HuH-7 (cell line): Measurements from ENCODE around the gene SLC31A1.
"Not testable (repeated sequence)": the region's sequence is repeated elsewhere in the genome, so short reads cannot be mapped to it uniquely, and the experiment has no call there.

Experiments used
- DNase-seq: peaks from one replicate; pipeline ENCODE4 v3.0.0; 2011; ENCODE audit warnings: low spot score

SLC31A1 gene

DNA sequence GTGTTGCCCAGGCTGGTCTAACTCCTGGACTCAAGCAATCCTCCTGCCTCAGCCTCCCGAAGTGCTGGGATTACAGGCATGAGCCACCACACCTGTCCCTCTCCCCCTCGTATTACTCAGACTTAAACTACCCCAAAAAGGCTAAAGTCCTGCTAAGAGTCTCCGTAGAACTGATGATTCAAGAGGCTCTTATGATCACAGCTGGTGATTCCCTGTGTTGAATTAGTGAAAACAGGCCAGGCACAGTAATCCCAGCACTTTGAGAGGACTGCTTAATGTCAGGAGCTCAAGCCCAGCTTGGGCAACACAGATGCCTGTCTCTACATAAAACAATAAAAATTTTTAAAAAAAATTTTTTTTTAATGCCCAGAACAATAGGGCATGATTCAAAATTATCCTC lies 44.8 kb downstream of the SLC31A1 start:
- no peak for DNase-seq

DNA sequence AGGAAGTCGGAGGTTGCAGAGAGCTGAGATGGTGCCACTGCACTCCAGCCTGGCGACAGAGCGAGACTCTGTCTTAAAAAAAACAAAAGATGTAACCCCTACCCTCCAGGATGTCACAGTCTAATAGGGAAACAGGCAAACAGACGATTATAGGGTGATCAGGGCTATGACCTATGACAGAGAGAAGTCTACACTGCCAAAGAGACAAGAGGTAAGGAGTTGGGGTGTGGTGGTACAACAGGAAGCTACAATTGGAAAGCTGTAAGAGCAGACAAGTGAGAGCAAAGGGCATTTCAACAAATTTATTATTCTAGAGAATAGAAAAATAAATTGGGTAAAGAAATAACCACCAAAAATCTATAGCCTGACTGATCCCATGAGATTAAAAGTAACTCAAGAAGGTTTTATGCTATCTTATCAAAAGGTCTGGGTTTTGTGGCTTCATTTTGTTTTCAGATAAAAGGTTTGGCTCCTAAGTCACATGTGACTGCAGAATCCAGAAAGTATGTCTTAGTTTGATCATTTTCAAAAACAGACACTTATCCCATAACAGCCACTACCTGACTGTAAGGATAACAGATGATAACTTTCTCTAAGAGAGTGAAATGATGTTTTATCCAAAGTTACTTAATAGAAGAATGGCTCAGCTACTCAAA lies 46.7 kb downstream of the SLC31A1 start:
- no peak for DNase-seq

DNA sequence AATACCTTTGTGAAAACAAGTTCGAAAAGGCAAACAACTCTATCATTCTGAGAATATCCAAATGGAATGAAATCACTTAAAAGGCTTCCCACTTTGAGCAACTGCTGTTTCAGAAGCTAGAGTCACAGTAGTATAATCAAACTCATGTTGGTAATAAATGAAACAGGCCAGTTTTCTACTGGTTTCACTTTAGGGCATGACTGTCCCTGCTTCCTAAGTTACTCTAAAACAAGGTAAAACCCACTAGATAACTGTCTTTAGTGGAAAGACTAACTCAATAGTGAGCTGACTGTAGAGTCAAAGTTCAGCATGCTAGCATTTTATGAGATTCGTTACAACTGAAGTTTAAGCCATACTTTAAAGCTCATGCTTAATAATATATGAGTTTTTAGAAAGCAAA lies 48.0 kb downstream of the SLC31A1 start:
- no peak for DNase-seq

DNA sequence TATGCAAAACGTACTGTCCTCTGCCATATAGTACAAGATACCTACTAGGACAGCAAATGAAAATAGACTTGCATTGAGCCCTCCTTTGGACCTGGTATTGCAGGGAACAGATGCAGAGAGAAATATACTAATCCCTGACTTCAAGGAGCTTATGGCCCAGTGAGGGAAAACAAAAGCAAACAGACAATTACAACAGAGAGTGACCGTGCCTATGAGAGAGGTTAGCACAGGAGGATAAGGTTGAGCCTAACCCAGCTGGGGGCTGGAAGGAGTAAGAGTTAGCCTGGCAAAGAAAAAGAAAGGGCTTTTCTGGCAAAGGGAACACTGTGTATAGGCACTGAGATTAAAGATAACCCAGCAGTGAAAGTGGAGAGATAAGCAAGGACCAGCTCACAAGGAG lies 48.5 kb downstream of the SLC31A1 start:
- no peak for DNase-seq

DNA sequence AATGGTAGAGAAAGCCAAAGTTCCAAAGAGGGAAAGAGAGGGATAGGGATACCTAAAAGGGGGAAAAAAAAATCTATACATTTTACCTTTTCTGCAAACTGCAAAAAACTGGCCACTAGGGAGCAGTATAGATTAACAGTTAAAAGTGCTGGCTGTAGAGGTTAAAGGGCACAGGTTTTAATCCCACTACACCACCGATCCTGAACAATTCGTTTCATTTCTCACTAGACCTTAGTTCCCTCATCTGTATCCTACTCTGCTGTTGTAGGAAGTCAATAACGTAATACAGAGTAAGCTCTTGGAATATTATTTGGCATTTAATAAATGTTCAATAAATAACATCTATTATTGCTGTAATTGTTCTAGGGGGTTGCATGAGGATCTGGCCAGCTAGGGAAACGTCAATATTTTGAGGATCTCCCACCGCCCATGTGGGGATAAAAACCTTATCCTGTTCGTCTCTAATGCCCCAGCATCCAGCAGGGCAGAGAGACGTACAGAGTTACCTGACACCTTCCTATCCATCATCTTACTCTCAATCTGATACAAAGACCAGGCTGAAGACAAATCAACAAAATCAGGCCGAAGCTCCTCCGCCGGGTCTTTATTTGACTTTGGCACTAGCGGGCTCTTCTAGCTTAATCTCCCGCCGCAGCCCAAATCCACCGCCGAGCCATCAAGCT lies 53.3 kb downstream of the SLC31A1 start:
- DNase-seq: peak; percentile 46

DNA sequence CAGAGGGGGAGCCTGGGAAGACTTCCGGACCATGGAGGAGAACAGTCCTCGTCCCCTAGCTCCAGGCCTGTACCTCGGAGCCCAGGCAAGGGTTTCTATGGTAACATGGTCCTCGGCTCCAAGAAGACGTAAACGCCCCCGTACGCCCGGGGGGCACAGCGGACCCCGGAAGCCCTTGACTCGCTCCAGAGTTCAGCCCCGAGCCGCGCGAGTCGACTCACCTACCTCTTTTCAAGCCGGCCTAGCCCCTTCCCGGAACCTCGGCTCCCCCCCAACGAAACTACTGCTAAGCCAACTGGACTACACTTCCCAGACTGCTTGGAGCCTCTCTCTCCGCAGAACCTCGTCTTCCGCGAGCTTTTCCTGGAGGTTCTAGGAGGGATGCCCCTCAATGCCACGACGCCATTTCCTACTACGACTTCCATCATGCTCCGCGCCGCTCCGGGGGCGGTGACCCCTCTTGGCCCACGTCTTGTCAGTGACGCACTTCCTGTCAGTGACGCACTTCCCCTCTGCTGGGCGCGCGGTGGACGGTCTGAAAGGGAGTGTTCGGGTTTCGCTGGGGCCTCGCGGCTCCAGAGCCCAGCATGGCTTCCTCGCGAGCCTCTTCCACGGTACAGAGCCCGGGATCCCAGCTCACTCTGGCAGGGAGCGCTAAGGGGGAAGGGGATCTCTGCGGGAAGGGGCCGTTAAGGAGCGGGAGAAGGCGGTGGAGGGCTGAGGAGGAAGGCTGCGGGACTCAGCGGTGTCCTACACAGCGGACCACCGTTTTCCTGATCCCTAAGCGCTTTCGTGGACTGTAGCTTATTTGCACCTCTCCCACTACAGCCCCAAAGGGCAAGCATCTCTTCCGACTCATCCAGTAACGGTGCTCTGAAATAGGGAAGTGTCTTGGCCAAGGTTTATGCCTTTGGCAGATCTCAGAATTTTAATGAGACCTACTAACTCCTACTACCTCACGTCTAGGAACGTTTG lies 54.1 kb downstream of the SLC31A1 start, which contains the start of the genes CDC26 and PRPF4:
Gene CDC26, minus strand, starts transcription at position 416 of the 975 bp plus-strand sequence. CDS start 3,065 bp downstream, outside the sequence.
Gene PRPF4, plus strand, starts transcription at position 502 of the 975 bp plus-strand sequence. Its CDS starts 86 bp downstream, at position 588.
- peak; percentile 86 for DNase-seq

DNA sequence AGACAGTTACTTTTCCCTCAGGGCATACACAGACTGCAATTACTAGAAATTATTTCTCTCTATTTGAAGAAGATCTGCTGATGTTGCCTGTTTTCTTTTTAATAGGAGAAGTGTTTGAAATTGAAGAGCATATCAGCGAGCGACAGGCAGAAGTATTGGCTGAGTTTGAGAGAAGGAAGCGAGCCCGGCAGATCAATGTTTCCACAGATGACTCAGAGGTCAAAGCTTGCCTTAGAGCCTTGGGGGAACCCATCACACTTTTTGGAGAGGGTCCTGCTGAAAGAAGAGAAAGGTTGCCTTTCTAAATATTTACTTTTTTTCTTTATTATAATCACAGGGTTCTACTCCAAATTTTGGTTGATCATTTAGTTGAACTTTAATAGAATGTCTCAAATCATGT lies 57.5 kb downstream of the SLC31A1 start:
- DNase-seq: no peak

DNA sequence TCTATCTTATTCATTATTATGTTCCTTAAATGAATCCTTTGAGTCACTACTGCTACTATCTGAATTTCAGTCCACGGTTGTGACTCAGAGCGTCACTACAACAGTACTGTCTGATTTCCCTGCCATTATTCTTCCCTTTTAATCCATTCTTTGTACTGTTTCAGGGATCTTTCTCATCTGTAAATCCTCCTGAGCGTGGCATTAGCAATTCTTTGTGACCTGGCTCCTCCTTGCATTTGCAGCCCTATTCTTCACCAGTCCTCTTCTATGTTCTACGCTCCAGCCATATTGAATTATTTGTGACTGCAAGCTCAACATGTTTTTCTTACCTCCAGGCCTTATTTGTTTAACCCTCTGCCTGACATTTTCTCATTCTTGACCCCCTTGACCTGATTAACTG lies 60.0 kb downstream of the SLC31A1 start:
- DNase-seq: no peak

DNA sequence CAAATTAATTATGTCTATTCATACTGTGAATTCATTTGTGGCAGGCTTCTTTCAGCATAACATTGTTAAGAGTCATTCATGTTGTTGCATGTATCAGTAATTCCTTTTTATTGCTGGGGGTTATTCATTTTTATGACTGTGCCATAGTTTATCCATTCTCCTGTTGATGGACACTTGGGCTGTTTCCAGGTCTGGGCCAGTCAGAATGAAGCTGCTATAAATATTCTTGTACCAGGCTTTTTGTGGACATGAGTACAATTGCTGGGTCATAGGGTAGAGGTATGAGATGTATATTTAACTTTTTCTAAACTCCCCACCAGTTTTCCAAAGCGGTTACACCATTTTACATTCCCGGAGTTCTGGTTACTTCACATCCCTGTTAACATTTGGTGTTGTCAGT lies 67.7 kb downstream of the SLC31A1 start:
- no peak for DNase-seq

DNA sequence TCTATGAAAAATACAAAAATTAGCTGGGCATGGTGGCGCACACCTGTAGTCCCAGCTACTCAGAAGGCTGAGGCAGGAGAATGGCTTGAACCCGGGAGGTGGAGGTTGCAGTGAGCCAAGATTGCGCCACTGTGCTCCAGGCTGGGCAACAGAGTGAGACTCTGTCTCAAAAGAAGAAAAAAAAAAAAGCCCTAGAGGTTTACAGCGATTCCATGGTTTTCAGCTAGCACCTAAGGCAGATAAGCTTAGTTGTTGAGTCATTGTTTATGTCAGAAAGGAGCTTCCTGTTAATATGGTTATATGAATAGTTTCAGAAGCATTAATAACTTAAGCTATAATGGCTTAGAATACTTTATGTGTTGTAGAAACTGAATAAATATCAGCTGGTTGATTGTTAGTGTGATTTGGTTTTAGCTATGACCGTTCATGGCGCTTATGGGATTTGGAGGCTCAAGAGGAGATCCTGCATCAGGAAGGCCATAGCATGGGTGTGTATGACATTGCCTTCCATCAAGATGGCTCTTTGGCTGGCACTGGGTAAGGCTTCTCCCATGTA lies 68.8 kb downstream of the SLC31A1 start:
- DNase-seq: no peak

DNA sequence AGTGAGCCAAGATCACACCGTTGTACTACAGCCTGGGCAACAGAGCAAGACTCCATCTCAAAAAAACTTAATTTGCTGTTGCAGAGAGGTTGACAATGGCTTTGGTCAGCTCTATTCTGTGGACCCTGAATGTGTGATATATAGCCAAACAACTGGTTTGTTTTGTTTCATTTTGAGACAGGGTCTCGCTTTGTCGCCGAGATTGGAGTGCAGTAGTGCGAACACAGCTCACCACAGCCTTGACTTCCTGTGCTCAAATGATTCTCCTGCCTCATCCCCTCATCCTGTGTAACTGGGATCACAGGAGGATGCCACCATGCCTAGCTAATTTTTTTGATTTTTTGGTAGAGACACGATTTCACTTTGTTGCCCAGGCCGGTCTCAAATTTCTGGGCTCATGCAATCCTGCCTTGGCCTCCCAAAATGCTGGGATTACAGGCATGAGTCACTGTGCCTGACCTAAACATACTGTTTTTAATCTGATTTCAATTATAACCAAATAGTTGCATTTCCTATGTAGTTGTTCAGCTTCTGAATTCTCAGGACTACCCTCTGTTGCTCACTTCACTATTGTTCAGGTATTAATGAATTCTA lies 72.0 kb downstream of the SLC31A1 start:
- DNase-seq: no peak

DNA sequence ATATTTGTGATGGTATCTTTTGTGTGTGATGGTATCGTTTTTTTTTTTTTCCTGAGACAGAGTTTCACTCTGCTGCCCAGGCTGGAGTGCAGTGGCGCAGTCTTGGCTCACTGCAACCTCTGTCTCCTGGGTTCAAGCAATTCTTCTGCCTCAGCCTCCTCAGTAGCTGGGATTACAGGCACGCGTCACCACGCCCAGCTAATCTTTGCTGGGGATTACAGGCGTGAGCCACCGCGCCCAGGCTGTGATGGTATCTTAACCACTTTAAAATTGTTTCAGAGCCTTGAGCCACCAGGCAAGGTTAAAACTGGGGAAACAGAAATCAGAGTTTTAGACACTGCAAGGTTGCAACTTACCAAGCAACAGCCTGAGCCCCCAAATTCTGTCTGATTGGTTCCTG lies 74.9 kb downstream of the SLC31A1 start:
- not testable (repeated sequence) for DNase-seq

DNA sequence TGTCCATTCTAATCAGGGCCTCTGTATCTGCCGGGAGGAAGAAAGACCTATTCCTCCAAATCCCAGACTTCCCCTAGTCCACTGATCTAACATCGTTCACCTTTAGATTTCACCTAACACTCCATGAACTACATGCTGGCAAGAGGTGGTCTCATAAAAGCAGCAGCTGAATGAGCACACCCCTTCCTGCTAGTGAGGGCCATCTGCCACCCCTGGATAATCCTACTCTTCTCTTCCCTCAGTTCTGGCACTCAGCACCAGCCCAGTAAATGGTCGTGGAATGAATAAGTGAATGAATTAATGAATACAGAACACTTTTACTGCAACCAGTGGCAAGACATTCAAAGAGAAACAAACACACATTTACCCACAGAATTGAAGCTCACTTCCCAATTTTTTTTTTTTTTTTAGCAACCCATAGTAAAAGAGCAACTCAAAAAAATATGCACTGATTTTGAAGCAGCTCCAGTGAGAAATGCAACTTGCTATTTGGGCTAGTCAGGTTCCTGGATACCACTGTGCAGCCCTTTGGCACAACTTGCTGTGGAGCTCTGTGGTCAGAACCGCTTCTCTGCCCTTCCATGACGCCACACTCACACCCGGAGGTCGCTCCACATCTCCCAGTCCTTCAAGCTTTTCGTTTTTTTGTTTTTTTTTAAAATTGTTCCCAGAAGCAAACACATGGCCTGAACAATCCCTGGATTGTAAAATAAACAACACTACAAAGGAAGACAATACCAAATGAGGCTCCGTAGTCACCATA lies 75.6 kb downstream of the SLC31A1 start:
- DNase-seq: no peak

DNA sequence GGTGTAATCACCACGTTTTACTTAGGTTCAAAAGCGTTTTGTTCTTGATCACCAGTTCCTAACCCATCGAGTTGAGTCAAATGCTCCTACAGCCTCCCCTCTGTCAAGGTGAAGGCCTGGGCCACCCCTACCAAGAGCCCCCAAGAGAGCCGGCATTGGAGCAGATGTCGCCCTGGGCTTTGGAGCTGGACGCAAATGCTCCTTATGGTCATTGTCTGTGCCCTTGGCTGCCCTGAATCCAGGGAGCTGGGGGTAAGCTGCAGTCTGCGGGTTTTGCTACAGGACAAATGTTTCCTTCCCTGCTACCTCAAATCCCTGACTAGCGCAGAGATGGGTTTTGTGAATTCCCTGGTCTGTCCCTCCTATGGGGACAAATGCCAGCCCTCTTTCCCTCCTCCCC lies 77.0 kb downstream of the SLC31A1 start:
- no peak for DNase-seq

DNA sequence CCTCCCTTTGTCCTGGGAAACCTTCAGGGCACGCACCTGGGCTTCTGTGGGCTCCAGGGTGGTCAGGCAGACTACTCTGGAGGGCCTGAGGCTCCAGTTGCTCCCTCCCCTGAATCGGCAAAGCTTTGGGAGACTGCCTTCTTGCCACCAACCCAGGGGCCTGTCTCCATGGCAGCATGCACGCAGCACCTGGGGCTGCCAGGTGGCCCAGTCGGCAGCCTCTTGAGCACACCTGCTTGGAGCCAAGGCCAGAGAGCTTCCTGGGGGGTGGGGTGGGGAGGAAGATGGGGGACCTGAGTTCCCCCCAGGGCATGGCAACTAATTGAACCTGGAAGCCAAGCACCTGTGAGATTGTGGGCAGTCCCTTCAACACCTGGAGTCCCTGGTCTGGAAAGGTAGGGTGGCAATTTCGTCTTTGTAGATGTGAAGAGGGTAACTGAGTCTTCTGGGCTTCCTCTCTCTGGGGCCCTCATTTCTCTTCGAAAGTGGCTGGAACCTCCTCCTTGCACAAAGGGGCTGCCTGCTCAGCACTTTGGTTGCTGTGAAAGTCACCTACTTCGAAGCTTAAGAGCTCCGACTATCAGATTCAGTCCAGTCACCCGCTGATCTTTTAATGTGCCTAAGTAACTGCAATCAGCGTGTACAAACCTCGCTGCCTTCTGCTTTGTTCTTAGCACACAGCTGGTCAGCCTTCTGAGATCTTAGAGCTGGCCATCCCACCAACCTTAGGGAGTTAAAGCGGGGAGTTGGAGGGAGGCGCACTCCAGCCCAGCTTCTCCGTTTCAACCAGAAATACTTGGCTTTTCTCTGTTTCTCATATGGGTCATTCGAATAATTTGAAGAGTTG lies 77.8 kb downstream of the SLC31A1 start:
- DNase-seq: no peak

DNA sequence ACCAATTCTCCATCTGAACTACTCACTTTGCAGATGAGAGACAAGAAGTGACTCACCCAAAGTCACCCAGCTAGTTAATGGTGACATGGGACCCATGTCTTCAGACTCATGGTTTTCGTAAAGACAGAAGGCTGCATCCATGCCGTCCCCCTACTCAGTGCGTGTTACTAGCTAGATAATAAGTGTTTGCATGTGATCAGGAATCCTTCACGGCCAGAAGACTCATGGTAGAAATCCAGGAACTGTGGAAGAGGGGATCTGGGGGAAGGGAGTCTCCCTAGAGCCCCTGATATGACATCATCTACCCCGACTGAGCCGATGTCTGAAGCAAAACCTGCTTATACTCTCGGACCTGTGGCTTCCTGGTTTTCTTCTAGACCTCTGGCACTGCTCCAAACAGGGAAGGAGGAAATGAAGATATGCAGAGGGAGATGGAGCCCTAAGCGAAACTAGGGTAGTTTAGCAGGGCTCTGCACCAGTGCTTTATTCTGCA lies 78.5 kb downstream of the SLC31A1 start:
- DNase-seq: no peak

DNA sequence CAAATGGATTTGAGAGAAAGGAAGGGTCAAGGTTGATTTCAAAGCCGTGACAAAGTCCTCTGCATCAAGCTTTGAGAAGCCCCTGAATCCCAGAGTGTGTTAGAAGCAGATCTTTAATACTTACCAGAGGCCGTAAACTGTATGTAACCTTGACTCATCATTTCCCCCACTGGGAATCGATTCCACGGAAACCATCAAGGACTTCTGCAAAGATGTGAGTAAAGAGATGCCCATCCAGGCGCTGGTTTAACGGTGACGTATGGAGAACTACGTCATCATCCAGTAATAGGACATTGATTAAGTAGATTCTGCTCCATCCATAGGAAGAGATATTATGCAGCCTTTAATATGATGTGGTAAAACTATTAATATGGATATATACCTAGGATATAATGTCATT lies 80.2 kb downstream of the SLC31A1 start:
- no peak for DNase-seq

DNA sequence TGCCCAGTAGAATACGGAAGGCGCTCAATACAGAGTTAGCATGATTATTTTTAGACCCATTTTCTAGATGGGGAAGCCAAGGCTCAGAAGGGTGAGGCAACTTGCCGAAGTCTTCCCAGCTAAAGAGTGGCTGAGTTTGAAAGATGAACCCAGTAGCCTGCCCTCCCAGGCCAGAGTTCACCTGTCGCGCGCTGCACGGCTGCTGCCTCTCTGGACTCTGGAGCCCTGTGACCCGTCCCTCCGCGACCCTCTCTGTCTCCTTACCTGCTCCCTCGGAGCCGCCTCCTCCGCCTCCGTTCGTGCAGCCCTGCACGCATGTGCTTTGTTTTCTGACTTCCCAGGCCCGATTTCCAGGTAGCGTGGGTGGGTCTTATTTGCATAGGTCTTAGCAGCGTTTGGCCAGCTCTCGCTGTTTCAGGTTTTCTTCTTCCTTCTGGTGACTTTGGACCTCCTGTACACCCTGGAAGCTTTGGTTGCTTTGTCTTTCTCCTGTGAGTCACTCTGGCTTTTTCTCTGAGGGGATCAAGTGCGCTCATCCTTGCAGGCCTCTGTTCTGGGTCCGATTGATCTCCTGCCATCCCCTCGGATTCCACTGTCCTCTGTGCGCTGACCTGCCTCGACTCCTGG lies 81.6 kb downstream of the SLC31A1 start, which contains the start of gene RNF183:
Gene RNF183, minus strand, starts transcription at position 585 of the 627 bp plus-strand sequence. CDS start 5,192 bp downstream, outside the sequence.
- no peak for DNase-seq

DNA sequence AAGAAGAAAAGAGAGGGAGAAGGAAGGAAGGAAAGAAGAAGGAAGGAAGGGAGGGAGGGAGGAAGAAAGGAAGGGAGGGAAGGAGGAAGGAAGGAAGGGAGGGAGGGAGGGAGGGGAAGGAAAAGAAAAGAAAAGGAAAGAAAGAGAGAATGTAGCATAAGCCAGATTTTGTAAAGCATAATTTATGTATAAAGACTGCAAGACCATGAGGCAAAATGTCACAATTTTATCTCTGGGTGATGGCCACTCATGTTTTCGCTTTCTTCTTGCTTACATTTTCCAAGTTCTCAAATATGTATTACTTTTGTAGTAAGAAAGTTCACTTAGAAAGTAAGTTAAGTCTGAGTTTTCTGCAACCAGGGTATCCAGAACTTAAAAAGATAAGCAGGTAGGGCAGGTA lies 85.2 kb downstream of the SLC31A1 start:
- no peak for DNase-seq
